PC-9 (cell line): ENCODE results near the gene SNTG2. TPM values are rescaled to one million over a fixed set of nuclear protein-coding genes. Genes with fewer than 3 reads are reported as not detected.

Experiments used
- BruUV-seq: library from RNA; stranded (reverse); fragments of 400-500 nt; replicated peaks from 2 replicates; lab custom pipeline; 2021; lab: Mats Ljungman, UMichigan
- CTCF ChIA-PET: fragments of 300-600 bp; sonication (Branson Sonifier 250); formaldehyde crosslinking; loops from one replicate; lab custom pipeline; 2022; ENCODE audit warnings: antibody characterized with exemption; lab: Charles Lee
- POLR2A ChIA-PET: fragments of 300-600 bp; sonication (Branson Sonifier 250); formaldehyde crosslinking; loops from one replicate; lab custom pipeline; 2022; ENCODE audit warnings: antibody characterized with exemption; ENCODE audit not compliant: unreplicated experiment; lab: Charles Lee
- DNase-seq, 2 experiments: peaks; one replicate each; pipeline versions ENCODE4 v3.0.0 to v3.0.0-alpha.2; 2015 to 2022; ENCODE audit warnings: mixed read lengths in 1 of 2
- H2AFZ ChIP-seq: fragments of 200-600 bp; sonication (generic); 2 replicates; pipeline ENCODE4 v1.8.1; 2017; ENCODE audit warnings: antibody characterized with exemption
- H3F3A ChIP-seq: fragments of 200-600 bp; sonication (generic); 2 replicates; pipeline ENCODE4 v1.8.1; 2017; ENCODE audit warnings: antibody characterized with exemption, mild to moderate bottlenecking, low read depth; ENCODE audit not compliant: insufficient read depth
- H3K27ac ChIP-seq: fragments of 200-600 bp; sonication (generic); 2 replicates; pipeline ENCODE4 v1.6.1; 2016; ENCODE audit warnings: mixed run types
- H3K27me3 ChIP-seq: fragments of 200-600 bp; sonication (generic); 2 replicates; pipeline ENCODE4 v1.6.1; 2016; ENCODE audit warnings: low read depth, mixed run types; ENCODE audit not compliant: insufficient read depth
- H3K36me3 ChIP-seq: fragments of 200-600 bp; sonication (generic); 2 replicates; pipeline ENCODE4 v1.6.1; 2016; ENCODE audit warnings: low read depth, mixed run types
- H3K4me1 ChIP-seq: fragments of 200-600 bp; sonication (generic); replicated peaks from 2 replicates; pipeline ENCODE4 v1.6.1; 2016; ENCODE audit warnings: mixed run types; ENCODE audit not compliant: insufficient read depth
- H3K4me2 ChIP-seq: fragments of 200-600 bp; sonication (generic); 2 replicates; pipeline ENCODE4 v1.6.1; 2017; ENCODE audit warnings: mixed run types
- H3K4me3 ChIP-seq: fragments of 200-600 bp; sonication (generic); 2 replicates; pipeline ENCODE4 v1.6.1; 2016; ENCODE audit warnings: mixed run types
- H3K79me2 ChIP-seq: fragments of 200-600 bp; sonication (generic); 2 replicates; pipeline ENCODE4 v1.6.1; 2017; ENCODE audit warnings: low read depth, mixed run types
- H3K9me2 ChIP-seq: fragments of 200-600 bp; sonication (generic); 2 replicates; pipeline ENCODE4 v1.8.1; 2017; ENCODE audit warnings: mild to moderate bottlenecking; ENCODE audit not compliant: insufficient read depth
- H3K9me3 ChIP-seq: fragments of 200-600 bp; sonication (generic); 2 replicates; pipeline ENCODE4 v1.8.1; 2016; ENCODE audit warnings: low read depth; ENCODE audit not compliant: insufficient read depth
- H4K20me1 ChIP-seq: fragments of 200-600 bp; sonication (generic); 2 replicates; pipeline ENCODE4 v1.8.1; 2017; ENCODE audit not compliant: insufficient read depth
- CTCF ChIP-seq: fragments of 200-600 bp; sonication (generic); conservative IDR thresholded peaks from 2 replicates; pipeline ENCODE4 v1.6.1; 2017; ENCODE audit warnings: mixed run types, antibody characterized with exemption, mild to moderate bottlenecking, moderate library complexity
- EZH2 ChIP-seq: fragments of 200-600 bp; sonication (generic); IDR thresholded peaks from 2 replicates; pipeline ENCODE4 v1.8.0; 2017; ENCODE audit warnings: antibody characterized with exemption, low read depth
- intact Hi-C: fragments of 100-400 bp; cut with micrococcal nuclease; formaldehyde crosslinking; loops from one replicate; pipeline ENCODE4 v1.10.0; 2022; ENCODE audit not compliant: unreplicated experiment
- total RNA-seq: library from RNA; stranded (reverse); gene quantifications from 2 replicates; pipeline ENCODE4 v1.2.3, GENCODE V29; 2021

The SNTG2 gene
- total RNA-seq, 1 experiment from 2014 or later: not detected

GRCh38 chr2:904246-905024 lies 46.2 kb upstream of the SNTG2 start:
- intact Hi-C loops: no loop called here
- no peak for DNase-seq
- Histone ChIP-seq H3K4me3 (no peak overlapping the region), H3F3A (no peaks in the 10 kb centered on the region), H3K9me2 (0 out of 2 replicates have a peak, but pooled peaks cover 6% of the 10 kb centered on the region), H3K9me3 (no peaks in the 10 kb centered on the region), H2AFZ (no peak overlapping the region), H3K27me3 (peaks cover 67% of the 10 kb centered on the region), H3K79me2 (no peaks in the 10 kb centered on the region), H4K20me1 (no peaks in the 10 kb centered on the region; the same call in 1 of the 2 replicates), H3K36me3 (no peaks in the 10 kb centered on the region), H3K4me1 (no peaks in the 10 kb centered on the region), H3K27ac (no peak overlapping the region), H3K4me2 (no peak overlapping the region)
- no TSS peak for BruUV-seq
- TF ChIP-seq EZH2: no peak
- TF ChIP-seq CTCF: no peak
- POLR2A ChIA-PET: no interaction called here
- CTCF ChIA-PET: no interaction called here

GRCh38 chr2:905091-905832 lies 45.4 kb upstream of the SNTG2 start:
- H3K4me2 ChIP-seq: no peak overlapping the region
- no peak overlapping the region for H2AFZ ChIP-seq
- no peaks in the 10 kb centered on the region for H3K4me1 ChIP-seq
- no peaks in the 10 kb centered on the region for H3K79me2 ChIP-seq
- H3K9me3 ChIP-seq: no peaks in the 10 kb centered on the region
- H3K9me2 ChIP-seq: 0 out of 2 replicates have a peak, but pooled peaks cover 6% of the 10 kb centered on the region
- intact Hi-C loops: no loop called here
- no peak overlapping the region for H3K27ac ChIP-seq
- no peak for DNase-seq
- H3F3A ChIP-seq: no peaks in the 10 kb centered on the region
- BruUV-seq: no TSS peak
- H3K27me3 ChIP-seq: peaks cover 74% of the 10 kb centered on the region
- no peak overlapping the region for H3K4me3 ChIP-seq
- no peaks in the 10 kb centered on the region for H3K36me3 ChIP-seq
- ChIA-PET CTCF (no interaction called here), POLR2A (no interaction called here)
- TF ChIP-seq EZH2: no peak
- TF ChIP-seq CTCF: no peak
- H4K20me1 ChIP-seq: no peaks in the 10 kb centered on the region; the same call in 1 of the 2 replicates

- Histone ChIP-seq H3K36me3 (no peaks in the 10 kb centered on the region), H3K4me2 (no peak overlapping the region), H3K9me3 (no peaks in the 10 kb centered on the region), H3K27ac (no peak overlapping the region), H3K4me1 (no peaks in the 10 kb centered on the region), H4K20me1 (no peaks in the 10 kb centered on the region; the same call in 1 of the 2 replicates), H3K27me3 (peaks cover 79% of the 10 kb centered on the region), H3K9me2 (0 out of 2 replicates have a peak, but pooled peaks cover 3% of the 10 kb centered on the region), H3K79me2 (no peaks in the 10 kb centered on the region), H2AFZ (no peak overlapping the region), H3K4me3 (no peak overlapping the region), H3F3A (no peaks in the 10 kb centered on the region)
- CTCF ChIA-PET: no interaction called here
- DNase-seq: no peak
- no peak for TF ChIP-seq CTCF
- TF ChIP-seq EZH2: no peak
- POLR2A ChIA-PET: no interaction called here
- intact Hi-C loops: no loop called here
- no TSS peak for BruUV-seq
Observed at GRCh38 chr2:905833-906140, 44.9 kb upstream of the SNTG2 start.
